Measurements from ENCODE around the gene UCP3.

The UCP3 gene

GRCh38 chr11:73977856-73978519 is 30.9 kb downstream of the UCP3 start:
- DNase-seq (ENCODE audit: low spot score), result no peak

GRCh38 chr11:73976451-73977151 is 32.3 kb downstream of the UCP3 start:
- DNase-seq (ENCODE audit: low spot score), result no peak

GRCh38 chr11:73975479-73975757 is 33.5 kb downstream of the UCP3 start:
- no peak for DNase-seq (ENCODE audit: low spot score)

GRCh38 chr11:73974604-73975478 is 34.0 kb downstream of the UCP3 start:
- DNase-seq (ENCODE audit: low spot score), result no peak

- DNase-seq (ENCODE audit: low spot score), result no peak
Observed at GRCh38 chr11:73972620-73973449, 36.0 kb downstream of the UCP3 start.

- DNase-seq (ENCODE audit: low spot score), result no peak
Observed at GRCh38 chr11:73972187-73972586, 36.7 kb downstream of the UCP3 start.

GRCh38 chr11:73971175-73971719 is 37.6 kb downstream of the UCP3 start:
- no peak for DNase-seq (ENCODE audit: low spot score)

- no peak for DNase-seq (ENCODE audit: low spot score)
Observed at GRCh38 chr11:73969991-73970800, 38.7 kb downstream of the UCP3 start.

GRCh38 chr11:73969091-73969490 is 39.8 kb downstream of the UCP3 start:
- no peak for DNase-seq (ENCODE audit: low spot score)

- no peak for DNase-seq (ENCODE audit: low spot score)
Observed at GRCh38 chr11:73968356-73968966, 40.4 kb downstream of the UCP3 start.

- DNase-seq (ENCODE audit: low spot score), result no peak
Observed at GRCh38 chr11:73965764-73966121, 43.1 kb downstream of the UCP3 start.

GRCh38 chr11:73965076-73965763 is 43.7 kb downstream of the UCP3 start:
- no peak for DNase-seq (ENCODE audit: low spot score)

GRCh38 chr11:73963861-73964260 is 45.0 kb downstream of the UCP3 start:
- no peak for DNase-seq (ENCODE audit: low spot score)

GRCh38 chr11:73962101-73962705 is 46.7 kb downstream of the UCP3 start:
- DNase-seq (ENCODE audit: low spot score), result no peak

GRCh38 chr11:73961321-73961720 is 47.6 kb downstream of the UCP3 start:
- no peak for DNase-seq (ENCODE audit: low spot score)

- DNase-seq (ENCODE audit: low spot score), result no peak
Observed at GRCh38 chr11:73958521-73959141, 50.3 kb downstream of the UCP3 start.

- DNase-seq (ENCODE audit: low spot score), result no peak
Observed at GRCh38 chr11:73957654-73958361, 51.1 kb downstream of the UCP3 start.

GRCh38 chr11:73956876-73957653 is 51.8 kb downstream of the UCP3 start:
- DNase-seq (ENCODE audit: low spot score), result no peak
